Sigmoid colon (tissue), 7 donors: ENCODE data around the gene TSPAN11. TPM values are rescaled to one million over a fixed set of nuclear protein-coding genes. Genes with fewer than 3 reads are reported as not detected.

Experiments
- DNase-seq: peaks from one replicate; pipeline ENCODE4 v3.0.0-alpha.2; 2019
- H3K27ac ChIP-seq, 4 donors: fragments of 200-600 bp; sonication (generic); one replicate each; pipeline ENCODE4 v1.5.1; 2016 to 2019; ENCODE audit warnings: mild to moderate bottlenecking in 1 of 4
- H3K27me3 ChIP-seq, 3 donors: fragments of 200-600 bp; sonication (generic); one replicate each; pipeline ENCODE4 v1.5.1; 2019; ENCODE audit warnings: mild to moderate bottlenecking in 1 of 3
- H3K36me3 ChIP-seq, 4 donors: fragments of 200-600 bp; sonication (generic); one replicate each; pipeline ENCODE4 v1.5.1; 2016 to 2019
- H3K4me1 ChIP-seq, 4 donors: fragments of 200-600 bp; sonication (generic); one replicate each; pipeline ENCODE4 v1.5.1; 2017 to 2019
- H3K4me3 ChIP-seq, 4 donors: fragments of 200-600 bp; sonication (generic); one replicate each; pipeline ENCODE4 v1.5.1; 2017 to 2019; ENCODE audit warnings: mild to moderate bottlenecking in 2 of 4, moderate library complexity in 1 of 4
- H3K9me3 ChIP-seq, 4 donors: fragments of 200-600 bp in 3 of 4; sonication (generic) in 3 of 4; one replicate each; pipeline versions ENCODE4 v1.5.1 to v1.6.1; 2013 to 2019
- EP300 ChIP-seq, 4 donors: sonication (generic); formaldehyde crosslinking; IDR thresholded peaks; one replicate each; pipeline ENCODE4 v1.6.1; 2017; ENCODE audit warnings: antibody characterized with exemption in 4 of 4
- POLR2A ChIP-seq, 2 donors: fragments of 450-650 bp; IDR thresholded peaks; one replicate each; pipeline ENCODE4 v1.6.1; 2016; ENCODE audit warnings: antibody characterized with exemption in 2 of 2, mild to moderate bottlenecking in 2 of 2, moderate library complexity in 2 of 2
- POLR2AphosphoS5 ChIP-seq, 4 donors: sonication (generic); formaldehyde crosslinking; IDR thresholded peaks; one replicate each; pipeline ENCODE4 v1.6.1; 2017; ENCODE audit warnings: antibody characterized with exemption in 4 of 4
- WGBS, 2 donors: extraction: QIAGEN DNeasy Blood & Tissue Kit; methylation state at CpG; one replicate each; pipeline ENCODE4 v1.1.7; 2013; 5-methylcytosine and 5-hydroxymethylcytosine counted together
- intact Hi-C: fragments of 100-400 bp; cut with DNase I; formaldehyde crosslinking; loops from one replicate; pipeline ENCODE4 v1.15.1; 2023
- polyA plus RNA-seq, 3 donors: library from polyadenylated mRNA; stranded (reverse); fragments of 200-250 nt; gene quantifications; one replicate each; pipeline ENCODE4 v1.2.3, GENCODE V29; 2013
- total RNA-seq, 4 donors: library from RNA; depleted of rRNA; stranded (reverse); fragments of >200 nt; gene quantifications; one replicate each; pipeline ENCODE4 v1.1.0, GENCODE V29; 2016
- TF ChIP-seq, protein P1 (sequence below), 4 experiments: fragments of 450-650 bp in 3 of 4; fragments of 200-600 bp in 1 of 4; IDR thresholded peaks; one replicate each; pipeline ENCODE4 v1.5.1; 2016 to 2019; ENCODE audit warnings: antibody characterized with exemption in 4 of 4, mild to moderate bottlenecking in 3 of 4, moderate library complexity in 2 of 4
- donor health status: healthy with polysubstance abuse.
- donor health status: Bipolar disorder and iron deficiency.
- donor health status: healthy.

The TSPAN11 gene
- total and polyA plus RNA-seq, 7 donors: 0.23 to 18.9 (median 7.8) TPM

DNA sequence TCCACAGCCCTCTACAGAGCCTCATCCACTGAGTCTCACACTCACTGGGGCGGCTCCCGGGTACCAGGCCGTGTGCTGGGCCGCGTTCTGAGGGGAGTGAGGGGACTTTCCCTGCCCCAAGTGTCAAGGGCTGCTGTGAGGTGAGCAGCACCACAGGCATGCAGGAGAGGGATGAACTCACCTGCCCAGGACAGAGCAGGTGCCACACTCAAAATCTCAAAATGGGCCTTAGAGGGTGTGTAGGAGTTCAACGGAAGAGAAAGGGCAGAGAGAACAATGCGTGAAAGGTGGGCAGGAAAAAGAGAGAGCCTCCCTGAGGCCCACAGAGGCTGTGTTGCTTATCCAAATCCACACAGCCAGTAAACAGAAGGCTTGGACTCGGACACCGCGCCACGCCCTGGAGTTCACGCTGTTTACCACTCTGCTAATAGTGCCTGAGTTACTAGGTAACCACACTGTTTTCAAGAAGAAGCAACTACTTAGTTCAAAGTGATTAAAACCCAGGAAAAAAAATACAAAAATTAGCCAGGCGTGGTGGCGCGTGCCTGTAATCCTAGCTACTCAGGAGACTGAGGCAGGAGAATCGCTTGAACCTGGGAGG is 32.7 kb downstream of the TSPAN11 start:
- H3K4me3 ChIP-seq: no peak overlapping the region
- WGBS, 2 donors: 35 to 75% methylated on average over 16 of the region's 16 CpGs
- no peaks in the 10 kb centered on the region for H3K36me3 ChIP-seq
- H3K27me3 ChIP-seq: no peaks in the 10 kb centered on the region
- no peak for DNase-seq
- intact Hi-C loops: no loop called here
- no peak for TF ChIP-seq POLR2A (IDR thresholded peaks at IDR 0.05)
- no peak for TF ChIP-seq POLR2AphosphoS5 (IDR thresholded peaks at IDR 0.05)
- TF ChIP-seq, protein P1, sequence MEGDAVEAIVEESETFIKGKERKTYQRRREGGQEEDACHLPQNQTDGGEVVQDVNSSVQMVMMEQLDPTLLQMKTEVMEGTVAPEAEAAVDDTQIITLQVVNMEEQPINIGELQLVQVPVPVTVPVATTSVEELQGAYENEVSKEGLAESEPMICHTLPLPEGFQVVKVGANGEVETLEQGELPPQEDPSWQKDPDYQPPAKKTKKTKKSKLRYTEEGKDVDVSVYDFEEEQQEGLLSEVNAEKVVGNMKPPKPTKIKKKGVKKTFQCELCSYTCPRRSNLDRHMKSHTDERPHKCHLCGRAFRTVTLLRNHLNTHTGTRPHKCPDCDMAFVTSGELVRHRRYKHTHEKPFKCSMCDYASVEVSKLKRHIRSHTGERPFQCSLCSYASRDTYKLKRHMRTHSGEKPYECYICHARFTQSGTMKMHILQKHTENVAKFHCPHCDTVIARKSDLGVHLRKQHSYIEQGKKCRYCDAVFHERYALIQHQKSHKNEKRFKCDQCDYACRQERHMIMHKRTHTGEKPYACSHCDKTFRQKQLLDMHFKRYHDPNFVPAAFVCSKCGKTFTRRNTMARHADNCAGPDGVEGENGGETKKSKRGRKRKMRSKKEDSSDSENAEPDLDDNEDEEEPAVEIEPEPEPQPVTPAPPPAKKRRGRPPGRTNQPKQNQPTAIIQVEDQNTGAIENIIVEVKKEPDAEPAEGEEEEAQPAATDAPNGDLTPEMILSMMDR (IDR thresholded peaks at IDR 0.05): no peak
- no peak for TF ChIP-seq EP300 (IDR thresholded peaks at IDR 0.05)
- H3K4me1 ChIP-seq: peaks cover 0 to 9% (median 1%) of the 10 kb centered on the region in 4 donors
- no peaks in the 10 kb centered on the region for H3K9me3 ChIP-seq
- no peak overlapping the region for H3K27ac ChIP-seq

- H3K27me3 ChIP-seq: no peaks in the 10 kb centered on the region
- H3K4me1 ChIP-seq: peaks cover 0 to 3% (median 0%) of the 10 kb centered on the region in 4 donors
- no peak for TF ChIP-seq EP300 (IDR thresholded peaks at IDR 0.05)
- no peak for TF ChIP-seq POLR2AphosphoS5 (IDR thresholded peaks at IDR 0.05)
- TF ChIP-seq, protein P1 (IDR thresholded peaks at IDR 0.05): no peak
- TF ChIP-seq POLR2A (IDR thresholded peaks at IDR 0.05): no peak
- WGBS, 2 donors: 78 to 87% methylated on average over 10 of the region's 10 CpGs
- H3K4me3 ChIP-seq: no peak overlapping the region
- no peaks in the 10 kb centered on the region for H3K36me3 ChIP-seq
- no peak overlapping the region for H3K27ac ChIP-seq
- intact Hi-C loops: no loop called here
- H3K9me3 ChIP-seq: no peaks in the 10 kb centered on the region
- no peak for DNase-seq
These were observed 33.2 kb downstream of the TSPAN11 start for GRCh38 chr12:30959778-30960177.

DNA sequence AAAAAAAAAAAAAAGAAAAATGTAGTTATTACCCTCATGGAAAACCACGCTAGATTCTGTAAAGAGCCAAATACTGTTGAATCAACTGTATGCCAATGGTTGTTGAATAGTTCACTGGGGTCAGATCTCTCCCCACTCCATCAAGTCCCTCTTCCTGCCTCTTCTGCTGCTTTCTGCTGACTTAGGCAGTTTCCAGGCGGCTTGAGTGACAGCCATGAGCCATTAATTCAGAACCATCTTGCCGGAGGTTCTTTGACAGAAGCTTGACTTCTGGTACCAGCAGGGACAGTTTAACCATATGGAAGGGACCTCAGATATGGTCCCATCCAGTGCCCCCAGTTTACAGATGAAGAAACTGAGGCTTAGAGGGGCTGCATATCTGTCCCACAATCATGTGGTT is 34.5 kb downstream of the TSPAN11 start:
- no peak for TF ChIP-seq EP300 (IDR thresholded peaks at IDR 0.05)
- no peak overlapping the region for H3K27ac ChIP-seq
- no peak overlapping the region for H3K4me3 ChIP-seq
- no peaks in the 10 kb centered on the region for H3K36me3 ChIP-seq
- 83 to 84% methylated on average over 3 of the region's 3 CpGs for WGBS, 2 donors
- H3K4me1 ChIP-seq: no peaks in the 10 kb centered on the region
- intact Hi-C loops: no loop called here
- no peaks in the 10 kb centered on the region for H3K9me3 ChIP-seq
- no peak for DNase-seq
- H3K27me3 ChIP-seq: no peaks in the 10 kb centered on the region

- WGBS, 2 donors: 53 to 86% methylated on average over 2 of the region's 2 CpGs
- Histone ChIP-seq H3K4me3 (no peak overlapping the region), H3K9me3 (no peaks in the 10 kb centered on the region), H3K36me3 (no peaks in the 10 kb centered on the region), H3K4me1 (no peaks in the 10 kb centered on the region), H3K27ac (no peak overlapping the region), H3K27me3 (no peaks in the 10 kb centered on the region)
- intact Hi-C loops: no loop called here
- TF ChIP-seq POLR2AphosphoS5 (IDR thresholded peaks at IDR 0.05) (no peak), POLR2A (IDR thresholded peaks at IDR 0.05) (no peak), EP300 (IDR thresholded peaks at IDR 0.05) (no peak)
- TF ChIP-seq, protein P1 (IDR thresholded peaks at IDR 0.05): no peak
- no peak for DNase-seq
These were observed 35.5 kb downstream of the TSPAN11 start for GRCh38 chr12:30962047-30962446.

DNA sequence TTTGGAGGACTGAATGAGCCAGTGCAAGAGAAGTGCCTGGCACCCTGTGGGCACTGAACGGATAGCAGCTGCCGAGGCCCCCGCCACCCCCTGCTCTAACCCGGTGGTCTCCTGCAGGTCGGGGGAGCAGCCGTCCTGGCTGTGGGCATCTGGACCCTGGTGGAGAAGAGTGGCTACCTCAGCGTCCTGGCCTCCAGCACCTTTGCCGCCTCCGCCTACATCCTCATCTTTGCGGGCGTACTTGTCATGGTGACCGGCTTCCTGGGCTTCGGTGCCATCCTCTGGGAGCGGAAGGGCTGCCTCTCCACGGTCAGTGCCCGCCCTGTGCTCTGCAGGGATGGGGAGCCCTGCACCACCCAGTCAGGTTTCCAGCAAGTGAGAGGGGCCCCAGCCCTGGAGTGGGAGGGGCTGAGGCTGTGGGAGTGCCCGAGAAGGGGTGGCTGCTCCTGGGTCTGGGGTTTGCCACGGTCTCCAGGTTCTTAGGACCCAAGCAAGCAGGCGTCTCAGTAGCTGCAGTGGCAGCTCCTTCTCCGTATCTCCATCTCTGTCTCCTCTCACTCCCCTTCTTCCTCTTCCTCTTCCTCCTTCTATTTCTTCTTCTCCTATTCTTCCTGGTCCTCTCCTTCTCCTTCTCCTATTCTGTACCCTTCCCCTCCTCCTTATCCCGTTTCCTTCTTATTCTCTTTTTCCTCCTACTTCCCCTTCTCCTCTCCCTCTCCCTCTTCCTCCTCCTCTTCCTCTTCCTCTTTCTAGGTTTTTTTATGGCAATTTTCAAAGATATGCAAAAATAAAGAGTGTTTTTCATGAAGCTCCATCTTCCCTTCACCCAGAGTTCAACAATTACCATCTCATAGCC is 37.4 kb downstream of the TSPAN11 start:
- no peaks in the 10 kb centered on the region for H3K27me3 ChIP-seq
- H3K27ac ChIP-seq: no peak overlapping the region
- 83 to 86% methylated on average over 21 of the region's 21 CpGs for WGBS, 2 donors
- DNase-seq: no peak
- H3K4me3 ChIP-seq: no peak overlapping the region
- TF ChIP-seq EP300 (IDR thresholded peaks at IDR 0.05): no peak
- no peak for TF ChIP-seq POLR2A (IDR thresholded peaks at IDR 0.05)
- no peak for TF ChIP-seq POLR2AphosphoS5 (IDR thresholded peaks at IDR 0.05)
- TF ChIP-seq, protein P1 (IDR thresholded peaks at IDR 0.05): no peak
- no peaks in the 10 kb centered on the region for H3K9me3 ChIP-seq
- H3K4me1 ChIP-seq: no peaks in the 10 kb centered on the region
- intact Hi-C loops: no loop called here
- no peaks in the 10 kb centered on the region for H3K36me3 ChIP-seq
